OCI-LY7 (cell line): ENCODE data around the gene RAB3IP.

Source experiments
- CTCF ChIP-seq: fragments of 200-600 bp; sonication (generic); conservative IDR thresholded peaks from 2 replicates; pipeline ENCODE4 v1.5.1; 2014; ENCODE audit warnings: mild to moderate bottlenecking, antibody characterized with exemption, low read length, moderate library complexity, mixed read lengths
- EZH2phosphoT487 ChIP-seq: fragments of 200-600 bp; sonication (generic); IDR thresholded peaks from 2 replicates; pipeline ENCODE4 v1.6.1; 2018; ENCODE audit warnings: low read depth, borderline replicate concordance, mild to moderate bottlenecking, mixed run types, antibody characterized with exemption, low read length, moderate library complexity, mixed read lengths

- no peak for TF ChIP-seq CTCF
- TF ChIP-seq EZH2phosphoT487, result no peak
Observed at GRCh38 chr12:69704357-69704756, 34.3 kb upstream of the RAB3IP start.
